Forelimb muscle (tissue), 1 donor: ENCODE data around the gene SEC16A. TPM values are rescaled to one million over a fixed set of nuclear protein-coding genes. Genes with fewer than 3 reads are reported as not detected.

Experiments
- DNase-seq: peaks from one replicate; pipeline ENCODE4 v3.0.0-alpha.2; 2013; ENCODE audit warnings: low read depth
- polyA plus RNA-seq: library from polyadenylated mRNA; unstranded; fragments of 120-200 nt; gene quantifications from one replicate; pipeline ENCODE4 v1.2.1, GENCODE V29; 2013; ENCODE audit not compliant: insufficient read length

Gene SEC16A
- polyA plus RNA-seq, 1 donor, result 30.9 TPM

DNA sequence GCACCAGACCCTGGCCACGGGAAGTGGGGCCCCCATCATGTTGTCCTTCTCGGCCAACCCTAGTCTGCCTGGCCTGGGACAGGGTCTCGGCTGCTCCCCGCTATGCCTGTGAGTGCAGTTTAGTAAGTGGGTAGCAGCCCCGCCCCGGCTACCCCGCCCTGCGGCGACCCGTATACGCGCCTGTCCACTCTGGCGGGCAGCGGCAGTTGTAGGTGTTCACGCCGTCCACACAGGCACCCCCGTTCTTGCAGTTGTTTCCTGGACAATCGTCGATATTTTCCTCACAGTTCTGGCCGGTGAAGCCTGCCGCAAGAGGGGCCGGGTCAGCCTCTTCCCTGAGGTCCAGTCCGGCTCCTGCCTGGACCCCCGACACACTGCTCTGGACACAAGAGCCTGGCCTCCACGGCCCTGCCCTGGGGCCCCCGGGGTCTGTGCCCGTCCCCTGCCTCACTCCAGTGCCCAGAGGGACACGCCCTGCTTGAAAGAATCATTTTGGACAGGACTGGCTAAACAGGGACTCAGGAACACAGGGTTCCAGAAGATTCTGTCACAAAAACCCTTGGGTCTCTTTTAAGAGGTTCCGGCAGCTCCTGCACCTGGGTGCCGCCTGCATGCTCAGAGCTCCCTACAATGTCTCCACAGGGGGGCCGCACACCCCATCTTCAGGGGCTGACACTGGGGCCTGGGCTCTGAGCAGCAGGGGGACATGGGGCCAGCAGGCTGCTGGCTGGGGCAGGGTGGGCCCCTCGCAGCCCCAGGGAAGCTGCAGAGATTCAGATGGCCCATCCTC, 36.6 kb upstream of the SEC16A start:
- no peak for DNase-seq

DNA sequence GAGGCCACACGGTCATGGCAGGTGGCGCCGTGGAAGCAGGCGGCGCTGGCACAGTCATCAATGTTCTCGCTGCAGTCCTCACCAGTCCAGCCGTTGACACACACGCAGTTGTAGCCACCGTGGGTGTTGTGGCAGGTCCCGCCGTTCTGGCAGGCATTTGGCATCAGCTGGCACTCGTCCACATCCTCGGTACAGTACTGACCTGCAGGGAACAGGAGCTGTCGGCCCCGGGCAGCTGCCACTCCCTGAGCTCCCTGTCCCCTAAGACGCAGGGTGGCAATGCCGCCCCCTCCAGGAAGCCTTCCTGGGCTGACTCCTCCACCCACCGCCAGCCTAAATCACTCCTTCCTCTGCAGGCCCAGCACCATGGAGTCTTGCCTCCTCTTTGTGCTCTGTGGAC, 35.8 kb upstream of the SEC16A start:
- no peak for DNase-seq

DNA sequence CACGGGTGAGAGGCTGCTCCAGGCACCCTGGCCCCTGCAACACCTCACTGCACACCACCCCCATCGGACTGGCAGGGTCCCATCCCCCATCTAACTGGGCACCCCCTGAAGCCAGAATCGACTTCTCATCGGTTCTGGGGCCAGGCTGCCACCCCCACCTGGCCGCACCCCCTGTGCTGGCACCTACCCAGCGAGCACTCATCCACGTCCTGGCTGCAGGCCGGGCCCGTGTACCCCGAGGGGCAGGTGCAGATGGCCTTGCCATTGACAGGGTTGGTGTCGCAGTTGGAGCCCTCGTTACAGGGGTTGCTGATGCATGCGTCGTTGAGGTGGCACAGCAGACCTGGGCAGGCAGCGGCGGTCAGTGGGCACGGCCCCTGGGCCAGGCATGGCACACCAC, 35.1 kb upstream of the SEC16A start:
- no peak for DNase-seq

DNA sequence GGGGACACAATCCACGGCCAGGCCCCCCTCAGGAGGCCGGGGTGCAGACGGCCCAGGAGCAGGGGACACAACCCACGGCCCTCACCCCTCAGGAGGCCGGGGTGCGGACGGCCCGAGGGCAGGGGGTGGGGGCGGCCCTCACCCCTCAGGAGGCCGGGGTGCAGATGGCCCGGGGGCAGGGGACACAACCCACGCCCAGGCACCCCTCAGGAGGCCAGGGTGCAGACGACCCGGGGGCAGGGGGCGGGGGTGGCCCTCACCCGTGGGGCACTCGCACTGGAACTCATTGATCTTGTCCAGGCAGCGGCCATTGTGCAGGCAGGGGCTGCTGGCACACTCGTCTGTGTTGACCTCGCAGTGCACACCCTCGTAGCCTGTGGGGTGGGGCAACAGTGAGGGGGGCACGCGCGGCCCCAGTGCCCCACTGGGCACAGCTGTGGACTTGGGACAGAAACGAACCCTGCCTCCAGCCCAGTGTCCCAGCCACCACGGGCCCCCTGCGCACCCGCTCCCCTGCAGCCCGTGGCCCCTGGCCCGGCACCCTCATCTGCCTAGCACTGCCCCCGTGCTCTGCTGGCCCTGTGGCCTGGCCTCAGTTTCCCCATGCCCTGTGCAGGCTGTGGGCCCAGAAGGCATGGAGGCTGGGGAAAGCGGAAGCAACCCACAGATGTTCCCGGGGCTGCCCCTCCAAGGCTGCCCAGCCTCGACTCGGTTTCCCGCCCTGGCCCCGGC, 34.3 kb upstream of the SEC16A start:
- DNase-seq, result no peak

DNA sequence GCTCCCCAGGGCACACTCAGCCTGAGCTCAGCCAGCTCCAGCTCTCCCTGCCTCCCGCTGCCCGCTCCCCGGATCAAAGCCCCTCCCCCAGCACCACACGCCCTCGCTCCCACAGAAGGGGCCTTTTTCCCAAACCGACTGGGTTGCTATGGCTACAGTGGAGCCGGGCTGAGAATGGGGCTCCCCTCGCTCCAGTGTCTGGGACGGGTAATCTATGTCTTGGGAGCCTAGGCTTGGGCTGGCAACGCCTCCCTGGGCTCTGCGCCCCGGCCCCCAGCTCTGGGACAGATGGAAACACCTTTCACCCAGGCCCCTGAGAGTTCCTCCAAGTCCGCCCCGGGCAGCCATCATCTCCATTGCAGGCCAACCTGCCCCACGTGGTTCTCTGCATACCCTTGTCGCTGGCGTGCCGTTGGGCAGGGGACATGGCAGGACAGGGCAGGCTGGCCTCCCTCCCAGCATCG, 33.4 kb upstream of the SEC16A start:
- DNase-seq, result no peak

DNA sequence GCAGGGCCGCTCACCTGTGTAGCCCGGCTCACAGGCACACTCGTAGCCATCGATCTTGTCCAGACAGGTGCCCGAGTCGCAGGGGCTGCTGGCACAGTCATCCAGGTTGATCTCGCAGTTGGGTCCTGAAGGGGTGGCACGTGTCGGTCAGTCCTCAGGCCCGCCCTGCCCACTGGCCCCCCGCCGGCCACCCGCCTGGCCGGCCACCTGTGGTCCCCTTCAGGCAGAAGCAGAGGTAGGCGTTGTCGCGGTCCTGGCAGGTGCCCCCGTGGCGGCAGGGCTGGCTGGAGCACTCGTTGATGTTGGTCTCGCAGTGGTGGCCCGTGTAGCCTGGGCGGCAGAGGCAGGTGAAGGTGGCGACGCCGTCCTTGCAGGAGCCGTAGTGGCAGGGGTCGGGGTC, 32.4 kb upstream of the SEC16A start:
- no peak for DNase-seq

DNA sequence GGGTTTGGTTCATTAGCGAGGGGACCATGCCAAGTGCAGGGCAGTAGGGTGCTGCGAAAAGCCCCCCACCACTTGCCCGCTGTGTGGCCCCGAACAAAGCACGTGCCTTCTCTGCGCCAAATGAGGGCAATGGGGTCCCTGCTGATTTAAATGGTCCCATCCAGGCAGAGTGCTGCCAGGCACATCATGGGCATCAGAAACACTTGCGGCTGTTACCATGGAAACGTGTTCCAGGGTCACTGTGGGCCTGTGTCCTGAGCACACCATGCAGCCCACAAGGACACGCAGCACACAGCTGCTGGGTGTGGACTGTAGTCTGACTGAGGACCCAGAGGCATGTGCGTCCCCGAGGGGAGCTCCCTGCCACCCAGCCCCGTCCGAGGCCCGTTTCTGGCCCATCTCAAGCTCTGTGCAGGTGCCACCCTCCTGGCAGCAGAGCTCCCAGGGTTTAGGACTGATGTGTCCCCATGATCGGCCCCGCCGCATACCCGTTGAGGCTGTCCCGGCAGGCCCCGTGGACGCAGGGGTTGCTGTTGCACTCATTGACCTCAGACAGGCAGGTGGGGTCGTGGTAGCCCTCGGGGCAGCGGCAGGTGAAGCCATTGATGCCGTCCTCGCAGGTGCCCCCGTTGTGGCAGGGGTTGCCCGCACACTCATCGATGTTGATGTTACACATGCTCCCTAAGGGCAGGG, 31.3 kb upstream of the SEC16A start:
- no peak for DNase-seq

DNA sequence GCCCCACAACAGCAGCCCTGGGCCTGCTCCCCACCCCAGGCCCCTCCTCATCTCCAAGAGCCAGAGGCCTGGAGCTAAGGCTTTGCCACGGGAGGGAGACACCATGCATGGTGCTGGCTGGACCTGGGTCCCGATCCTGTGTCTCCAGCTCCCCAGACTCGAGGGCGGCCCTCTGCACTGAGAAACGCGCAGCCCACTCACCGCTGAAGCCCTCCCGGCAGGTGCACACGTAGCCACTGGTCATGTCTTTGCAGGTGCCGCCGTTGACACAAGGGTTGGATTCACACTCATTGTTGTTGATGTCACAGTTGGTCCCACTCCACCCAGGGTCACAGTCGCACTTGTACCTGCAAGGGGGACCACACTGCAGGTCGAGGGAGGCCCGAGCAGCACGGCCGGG, 30.4 kb upstream of the SEC16A start:
- DNase-seq, result no peak

DNA sequence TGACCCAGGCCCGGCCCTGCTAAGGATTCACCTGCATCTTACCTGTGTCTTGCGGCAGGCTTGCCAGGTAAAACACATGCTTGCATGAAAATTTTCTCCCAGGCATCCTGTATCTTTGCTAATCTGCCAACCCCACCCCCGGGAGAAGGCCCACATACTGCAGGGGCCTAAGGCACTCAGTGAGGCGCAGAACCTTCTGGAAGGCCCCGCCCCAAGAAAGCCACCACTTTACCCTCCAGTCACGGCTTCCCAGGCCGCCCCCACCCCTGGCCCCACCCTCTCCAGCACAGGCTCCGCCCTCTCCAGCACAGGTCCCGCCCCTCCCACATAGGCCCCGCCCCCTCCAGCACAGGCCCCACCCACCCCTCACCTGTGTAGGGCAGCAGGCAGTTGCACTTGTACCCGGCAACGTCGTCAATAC, 29.8 kb upstream of the SEC16A start:
- no peak for DNase-seq

DNA sequence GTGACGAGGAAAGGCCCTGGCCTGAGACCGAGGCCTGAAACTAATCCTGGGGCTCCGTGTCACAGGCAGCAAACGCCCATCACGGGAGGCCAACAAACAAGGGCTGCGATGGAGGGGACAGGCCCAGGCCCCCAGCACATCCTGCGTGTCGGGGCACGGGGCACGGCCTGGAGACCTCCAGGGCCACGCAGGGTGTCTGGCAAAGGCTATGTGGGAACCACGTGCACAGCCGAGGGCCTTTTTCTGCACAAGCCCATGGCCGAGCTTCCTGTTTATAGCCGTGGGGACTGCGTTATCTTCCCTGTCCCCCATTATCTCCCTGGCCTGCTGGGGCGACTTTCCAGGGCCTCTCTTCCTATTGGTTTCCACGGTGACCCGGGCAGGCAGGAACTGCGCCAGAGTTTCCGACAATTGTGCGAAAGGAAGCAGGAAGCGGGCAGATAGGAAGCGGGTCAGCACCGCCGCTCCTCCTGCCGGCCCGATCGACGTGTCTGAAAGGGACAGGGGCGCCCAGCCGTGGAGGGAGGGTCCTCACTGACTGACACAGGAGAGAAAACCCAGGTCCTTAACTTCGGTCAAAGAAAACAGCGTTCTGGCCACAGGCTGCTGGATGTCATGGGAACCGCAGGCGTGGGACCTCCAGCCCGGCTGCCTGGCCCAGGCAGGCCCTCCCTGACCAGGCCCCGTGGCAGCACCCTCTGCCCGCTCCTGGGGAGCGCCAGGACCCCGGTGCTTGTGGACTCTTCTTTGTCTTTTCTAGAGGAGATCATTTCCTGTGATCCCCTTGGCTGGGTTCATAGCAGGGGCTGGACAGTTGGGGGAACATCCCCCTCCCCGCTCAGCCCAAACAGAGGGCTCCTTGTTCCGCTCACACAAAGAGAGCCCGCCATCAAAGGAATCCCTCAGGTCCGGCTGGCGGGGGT, 29.1 kb upstream of the SEC16A start:
- no peak for DNase-seq

DNA sequence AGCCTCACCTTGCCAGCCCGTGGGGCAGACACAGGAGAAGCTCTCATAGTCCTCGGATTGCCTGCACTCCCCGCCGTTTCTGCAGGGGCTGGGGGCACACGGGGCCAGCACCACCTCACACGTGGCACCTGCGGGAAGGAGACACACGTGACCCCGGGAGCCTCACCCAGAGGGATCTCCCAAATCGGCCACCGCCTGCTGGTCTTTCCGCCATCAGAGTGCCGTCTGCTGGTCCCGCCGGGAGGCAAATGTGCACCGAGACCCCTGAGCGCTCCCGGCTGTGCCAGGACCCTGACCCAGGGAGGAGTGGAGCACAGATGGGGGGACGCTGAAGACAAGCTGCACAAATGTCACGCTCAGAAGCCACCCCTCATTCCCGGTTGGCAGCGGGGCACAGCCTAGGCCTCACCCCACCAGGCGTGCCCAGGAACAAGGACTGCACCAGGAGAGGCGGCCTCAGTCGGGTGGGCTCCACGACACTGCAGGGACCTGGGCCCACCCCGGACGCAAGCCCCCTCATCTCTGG, 28.4 kb upstream of the SEC16A start:
- no peak for DNase-seq

DNA sequence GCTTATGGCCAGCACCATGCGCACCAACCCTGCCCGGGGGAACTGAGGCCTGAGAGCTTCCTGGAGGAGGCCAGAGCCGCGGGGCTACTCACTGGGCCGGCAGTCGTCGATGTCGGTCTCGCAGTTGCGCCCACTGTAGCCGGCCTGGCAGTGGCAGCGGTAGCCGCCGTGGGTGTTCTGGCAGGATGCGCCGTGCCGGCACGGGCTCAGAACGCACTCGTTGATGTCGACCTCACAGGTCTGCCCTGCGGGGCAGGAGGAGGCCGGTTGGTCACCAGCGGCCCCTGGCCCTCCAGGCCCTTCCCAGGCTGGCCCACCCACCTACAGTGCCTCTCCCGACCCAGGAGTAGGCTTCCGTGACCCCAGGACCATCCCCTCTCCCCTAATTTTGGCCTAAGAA, 27.7 kb upstream of the SEC16A start:
- no peak for DNase-seq

DNA sequence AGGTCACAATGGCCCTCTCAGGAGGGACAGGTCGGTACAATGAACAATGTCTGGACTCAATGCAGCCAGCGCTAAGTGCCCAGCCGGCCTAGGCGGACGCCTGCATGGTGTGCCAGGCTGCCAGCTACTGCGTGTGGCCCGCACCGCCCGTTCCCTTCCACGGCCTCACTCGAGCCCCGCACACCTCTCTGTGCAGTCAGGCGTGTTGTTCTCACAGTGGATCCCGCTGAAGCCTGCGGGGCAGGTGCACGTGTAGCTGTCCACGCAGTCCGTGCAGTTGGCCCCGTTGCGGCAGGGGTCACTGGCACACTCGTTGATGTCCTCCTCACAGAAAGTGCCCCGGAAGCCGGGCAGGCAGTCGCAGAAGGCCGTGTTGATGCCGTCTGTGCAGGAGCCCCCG, 26.7 kb upstream of the SEC16A start:
- DNase-seq, result no peak

DNA sequence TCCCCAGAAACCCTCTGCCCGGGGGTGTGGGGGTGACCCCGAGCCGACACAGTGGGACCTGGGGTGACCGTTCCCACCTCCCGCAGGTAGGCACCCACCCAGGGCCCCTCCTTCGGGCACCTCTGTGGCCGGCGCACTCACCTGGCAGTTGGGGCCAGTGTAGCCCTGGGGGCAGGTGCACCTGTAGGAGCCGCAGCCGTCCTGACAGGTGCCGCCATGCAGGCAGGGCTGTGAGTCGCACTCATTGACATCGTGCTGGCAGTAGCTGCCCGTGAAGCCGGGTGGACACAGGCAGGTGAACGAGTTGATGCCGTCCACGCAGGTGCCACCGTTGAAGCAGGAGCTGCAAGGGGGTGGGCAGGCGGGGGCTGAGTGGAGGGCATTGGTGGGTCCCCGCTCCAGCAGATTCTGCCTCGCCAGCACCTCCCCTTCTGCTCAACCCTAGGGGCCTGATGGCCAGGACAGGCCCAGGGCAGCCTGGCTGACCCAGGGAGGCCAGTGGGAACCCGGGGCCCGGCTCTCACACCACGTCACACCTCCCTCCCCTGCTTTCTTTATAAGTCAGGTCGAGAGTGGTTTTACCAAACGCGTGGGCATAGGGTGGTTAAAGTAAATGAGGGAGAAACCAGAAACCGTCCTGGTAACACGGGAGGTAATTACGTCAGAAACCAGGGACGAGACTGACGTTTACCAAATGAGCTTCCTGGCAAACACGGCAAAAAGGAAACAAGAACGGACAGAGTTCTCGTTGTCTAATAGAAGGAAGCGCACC, 26.1 kb upstream of the SEC16A start:
- DNase-seq, result no peak

DNA sequence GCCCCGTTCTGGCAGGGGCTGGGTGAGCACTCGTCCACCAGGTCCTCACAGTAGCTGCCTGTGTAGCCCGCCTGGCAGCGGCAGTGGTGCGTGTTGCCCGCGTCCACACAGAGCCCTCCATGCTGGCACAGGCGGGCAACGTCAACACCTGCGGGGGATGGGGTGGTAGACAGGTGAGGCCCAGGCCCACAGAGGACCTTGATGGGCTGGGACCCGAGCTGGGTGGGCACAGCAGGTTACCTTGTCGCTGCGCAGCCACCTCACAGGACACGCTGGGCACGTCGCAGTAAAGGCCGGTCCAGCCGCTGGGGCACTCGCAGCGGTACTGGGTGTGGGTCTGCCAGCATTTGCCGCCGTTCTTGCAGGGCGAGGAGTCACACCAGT, 25.1 kb upstream of the SEC16A start:
- DNase-seq, result no peak

DNA sequence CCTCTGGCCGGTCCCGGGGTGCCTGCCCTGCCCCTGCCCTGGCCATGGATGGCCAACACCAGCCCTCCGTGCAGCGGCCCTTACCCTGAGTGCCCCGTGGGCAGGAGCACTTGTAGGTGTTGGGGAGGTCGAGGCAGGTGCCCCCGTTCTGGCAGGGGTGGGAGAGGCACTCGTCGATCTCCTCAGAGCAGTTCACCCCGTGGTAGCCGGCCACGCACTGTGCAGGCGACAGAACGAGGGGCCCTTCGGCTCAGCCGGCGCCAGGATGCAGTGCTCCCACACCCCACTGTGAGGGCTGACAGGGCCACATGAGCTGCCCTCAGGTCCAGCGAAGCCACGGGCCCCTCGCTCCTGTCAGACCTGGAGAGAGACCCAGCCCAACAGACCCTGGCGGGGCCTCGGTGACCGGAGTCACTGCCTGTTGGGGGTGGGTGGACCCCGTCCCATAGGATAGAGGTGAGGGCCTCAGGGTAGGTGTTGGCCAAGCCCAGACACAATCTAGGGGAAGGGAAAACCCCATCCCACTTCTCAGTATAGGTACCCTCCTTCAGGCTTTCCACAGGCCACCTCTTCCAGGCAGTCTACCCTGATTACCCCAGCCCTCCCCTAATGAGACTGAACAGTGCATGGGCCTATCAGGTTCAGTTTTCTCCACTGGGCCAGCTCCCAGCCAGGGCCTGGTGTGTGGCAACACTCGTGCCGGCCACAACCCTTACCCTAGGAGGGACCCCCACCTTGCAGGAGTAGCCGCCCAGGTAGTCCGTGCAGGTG, 24.6 kb upstream of the SEC16A start:
- no peak for DNase-seq

DNA sequence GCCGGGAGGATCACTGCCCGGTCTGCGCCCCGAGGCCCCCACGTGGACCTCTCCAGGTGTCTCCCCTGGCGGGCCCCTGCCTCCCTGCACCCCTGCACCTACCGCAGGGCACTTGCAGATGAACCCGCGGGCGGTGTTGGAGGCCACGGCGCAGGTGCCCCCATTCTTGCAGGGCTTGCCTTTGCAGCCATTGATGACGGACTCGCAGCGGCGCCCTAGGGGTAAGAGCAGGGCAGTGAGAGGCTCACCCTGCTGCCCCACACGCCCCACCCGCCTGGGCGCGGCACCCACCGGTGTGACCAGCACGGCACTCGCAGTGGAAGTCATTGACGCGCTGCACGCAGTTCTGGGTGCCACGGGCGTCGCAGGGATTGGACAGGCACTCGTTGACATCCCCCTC, 23.6 kb upstream of the SEC16A start:
- DNase-seq, result no peak

DNA sequence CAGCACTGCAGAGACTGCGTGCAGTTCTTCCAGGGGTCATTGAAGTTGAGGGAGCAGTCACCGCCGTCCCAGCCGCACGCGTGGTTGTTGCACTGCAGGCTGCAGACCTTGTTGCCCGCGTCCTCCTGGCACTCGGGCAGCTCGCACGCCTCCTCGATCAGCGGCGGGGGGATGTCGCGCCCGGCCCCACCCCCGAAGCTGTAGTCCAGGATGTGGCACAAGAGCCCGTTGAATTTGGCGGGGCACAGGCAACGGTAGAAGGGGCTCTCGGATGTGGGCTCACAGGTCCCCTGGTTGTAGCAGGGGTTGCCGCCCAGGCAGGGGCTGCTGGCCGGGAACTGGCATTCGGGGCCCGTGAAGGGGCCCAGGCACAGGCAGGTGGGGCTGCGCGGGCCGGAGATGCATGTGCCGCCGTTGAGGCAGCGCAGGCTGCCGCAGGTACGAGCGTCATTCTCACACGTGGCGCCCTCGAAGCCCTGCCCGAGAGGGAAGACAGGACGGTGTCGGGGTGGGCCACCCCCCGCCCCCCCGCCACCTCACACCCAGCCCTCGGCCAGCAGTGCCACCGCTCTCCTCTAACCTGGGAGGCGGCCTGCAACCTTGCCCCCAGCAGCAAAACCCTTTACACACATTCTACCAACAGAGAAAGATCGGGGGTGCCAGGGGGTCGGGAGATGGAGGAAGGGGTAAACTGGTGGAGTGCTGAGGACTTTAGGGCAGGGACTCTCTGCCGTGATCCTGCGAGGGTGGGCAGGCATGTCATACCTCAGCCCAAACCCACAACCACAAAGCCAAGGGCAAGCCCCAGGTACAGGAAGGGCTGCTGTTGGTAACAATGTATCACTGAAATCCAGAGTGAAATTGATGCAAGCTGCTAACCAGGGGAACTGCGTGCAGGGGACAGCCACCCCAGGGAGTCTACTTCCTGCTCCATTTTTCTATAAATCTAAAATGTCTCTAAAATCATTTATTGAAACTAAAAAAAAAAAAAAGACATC, 22.9 kb upstream of the SEC16A start:
- no peak for DNase-seq
